Uterus (tissue), 2 donors: Measurements from ENCODE around the gene NUP93.

Experiments used
- POLR2A ChIP-seq, 2 donors: fragments of 450-650 bp; IDR thresholded peaks; one replicate each; pipeline ENCODE4 v1.6.1; 2016; ENCODE audit warnings: antibody characterized with exemption in 2 of 2, mild to moderate bottlenecking in 1 of 2, moderate library complexity in 1 of 2
- TF ChIP-seq, protein P1 (sequence below), 4 experiments: fragments of 200-600 bp in 2 of 4; fragments of 450-650 bp in 2 of 4; sonication (generic) in 2 of 4; IDR thresholded peaks; one replicate each; pipeline ENCODE4 v1.5.1; 2016 to 2019; ENCODE audit warnings: antibody characterized with exemption in 4 of 4, mild to moderate bottlenecking in 2 of 4, moderate library complexity in 1 of 4

DNA sequence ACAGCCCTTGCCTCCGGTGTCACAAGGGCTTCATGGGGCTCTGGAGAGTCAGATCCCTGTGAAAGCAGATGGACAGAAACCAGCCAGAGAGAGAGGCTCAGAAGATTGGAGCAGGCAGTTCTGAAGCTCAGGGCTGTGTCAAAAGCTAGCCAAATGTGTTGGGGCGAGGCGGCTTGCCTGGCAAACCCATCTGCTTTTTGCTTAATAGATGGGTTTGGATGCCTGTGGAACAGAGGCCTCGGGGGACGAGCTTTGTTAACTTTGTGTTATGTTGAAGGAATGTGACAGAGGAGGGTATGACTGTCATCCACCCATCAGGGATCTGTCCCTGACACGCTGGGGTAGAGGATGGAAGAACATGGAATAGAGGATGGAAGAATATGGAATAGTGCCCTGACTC is 114.1 kb downstream of the NUP93 start:
- TF ChIP-seq POLR2A (IDR thresholded peaks at IDR 0.05): no peak
- TF ChIP-seq, protein P1, sequence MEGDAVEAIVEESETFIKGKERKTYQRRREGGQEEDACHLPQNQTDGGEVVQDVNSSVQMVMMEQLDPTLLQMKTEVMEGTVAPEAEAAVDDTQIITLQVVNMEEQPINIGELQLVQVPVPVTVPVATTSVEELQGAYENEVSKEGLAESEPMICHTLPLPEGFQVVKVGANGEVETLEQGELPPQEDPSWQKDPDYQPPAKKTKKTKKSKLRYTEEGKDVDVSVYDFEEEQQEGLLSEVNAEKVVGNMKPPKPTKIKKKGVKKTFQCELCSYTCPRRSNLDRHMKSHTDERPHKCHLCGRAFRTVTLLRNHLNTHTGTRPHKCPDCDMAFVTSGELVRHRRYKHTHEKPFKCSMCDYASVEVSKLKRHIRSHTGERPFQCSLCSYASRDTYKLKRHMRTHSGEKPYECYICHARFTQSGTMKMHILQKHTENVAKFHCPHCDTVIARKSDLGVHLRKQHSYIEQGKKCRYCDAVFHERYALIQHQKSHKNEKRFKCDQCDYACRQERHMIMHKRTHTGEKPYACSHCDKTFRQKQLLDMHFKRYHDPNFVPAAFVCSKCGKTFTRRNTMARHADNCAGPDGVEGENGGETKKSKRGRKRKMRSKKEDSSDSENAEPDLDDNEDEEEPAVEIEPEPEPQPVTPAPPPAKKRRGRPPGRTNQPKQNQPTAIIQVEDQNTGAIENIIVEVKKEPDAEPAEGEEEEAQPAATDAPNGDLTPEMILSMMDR (IDR thresholded peaks at IDR 0.05): no peak
